ENCODE data around the gene COL4A4.

COL4A4 gene

DNA sequence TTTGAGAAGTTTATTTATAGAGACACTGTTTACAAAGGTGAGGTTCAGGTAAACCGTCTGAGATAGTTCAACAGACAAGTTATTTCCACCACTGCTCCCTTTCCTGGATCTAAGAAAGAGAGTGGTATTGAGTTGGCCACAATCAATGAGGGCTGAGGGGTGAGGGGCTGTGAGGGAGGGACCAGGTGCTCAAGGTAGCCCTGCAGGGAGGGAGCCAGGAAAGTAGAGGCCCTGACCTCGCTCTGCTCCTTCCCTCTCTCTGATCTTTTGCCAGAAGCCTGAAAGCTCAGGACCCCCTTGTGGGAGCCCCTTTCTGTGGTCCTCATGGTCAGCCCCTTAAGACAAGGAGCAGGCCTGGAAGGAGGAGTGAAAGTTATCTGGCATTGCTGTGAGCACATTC is 30.2 kb upstream of the COL4A4 start:
- TF ChIP-seq, protein P1, sequence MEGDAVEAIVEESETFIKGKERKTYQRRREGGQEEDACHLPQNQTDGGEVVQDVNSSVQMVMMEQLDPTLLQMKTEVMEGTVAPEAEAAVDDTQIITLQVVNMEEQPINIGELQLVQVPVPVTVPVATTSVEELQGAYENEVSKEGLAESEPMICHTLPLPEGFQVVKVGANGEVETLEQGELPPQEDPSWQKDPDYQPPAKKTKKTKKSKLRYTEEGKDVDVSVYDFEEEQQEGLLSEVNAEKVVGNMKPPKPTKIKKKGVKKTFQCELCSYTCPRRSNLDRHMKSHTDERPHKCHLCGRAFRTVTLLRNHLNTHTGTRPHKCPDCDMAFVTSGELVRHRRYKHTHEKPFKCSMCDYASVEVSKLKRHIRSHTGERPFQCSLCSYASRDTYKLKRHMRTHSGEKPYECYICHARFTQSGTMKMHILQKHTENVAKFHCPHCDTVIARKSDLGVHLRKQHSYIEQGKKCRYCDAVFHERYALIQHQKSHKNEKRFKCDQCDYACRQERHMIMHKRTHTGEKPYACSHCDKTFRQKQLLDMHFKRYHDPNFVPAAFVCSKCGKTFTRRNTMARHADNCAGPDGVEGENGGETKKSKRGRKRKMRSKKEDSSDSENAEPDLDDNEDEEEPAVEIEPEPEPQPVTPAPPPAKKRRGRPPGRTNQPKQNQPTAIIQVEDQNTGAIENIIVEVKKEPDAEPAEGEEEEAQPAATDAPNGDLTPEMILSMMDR (IDR thresholded peaks at IDR 0.05; ENCODE audit: low read depth, low read length): no peak
- no peak overlapping the region for H3K4me3 ChIP-seq (ENCODE audit: low read depth, low read length)

DNA sequence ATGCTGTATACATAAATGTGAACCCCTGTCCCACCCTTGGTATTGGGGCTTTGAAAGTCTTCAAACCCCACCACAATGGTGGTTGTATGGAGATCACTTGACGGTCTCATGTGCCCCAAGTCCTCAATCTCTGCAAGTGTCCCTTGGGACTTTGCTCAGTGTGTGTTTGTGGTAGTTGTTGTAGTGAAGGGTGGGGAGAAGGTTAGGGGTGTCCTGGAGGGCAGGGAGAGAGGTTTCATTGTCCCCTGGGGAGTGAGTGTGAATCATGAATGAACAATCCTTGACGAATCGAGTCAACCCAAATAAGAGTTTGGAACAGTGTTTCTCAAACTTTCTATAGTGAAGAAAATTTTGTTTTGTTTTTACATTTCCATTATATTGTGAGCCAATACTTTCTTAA is 28.5 kb upstream of the COL4A4 start:
- TF ChIP-seq, protein P1 (IDR thresholded peaks at IDR 0.05; ENCODE audit: low read depth, low read length): no peak
- no peak overlapping the region for H3K4me3 ChIP-seq (ENCODE audit: low read depth, low read length)

- TF ChIP-seq, protein P1 (IDR thresholded peaks at IDR 0.05; ENCODE audit: low read depth, low read length): no peak
- H3K4me3 ChIP-seq (ENCODE audit: low read depth, low read length): no peak overlapping the region
Measured at GRCh38 chr2:227191367-227191766, 27.4 kb upstream of the COL4A4 start.

DNA sequence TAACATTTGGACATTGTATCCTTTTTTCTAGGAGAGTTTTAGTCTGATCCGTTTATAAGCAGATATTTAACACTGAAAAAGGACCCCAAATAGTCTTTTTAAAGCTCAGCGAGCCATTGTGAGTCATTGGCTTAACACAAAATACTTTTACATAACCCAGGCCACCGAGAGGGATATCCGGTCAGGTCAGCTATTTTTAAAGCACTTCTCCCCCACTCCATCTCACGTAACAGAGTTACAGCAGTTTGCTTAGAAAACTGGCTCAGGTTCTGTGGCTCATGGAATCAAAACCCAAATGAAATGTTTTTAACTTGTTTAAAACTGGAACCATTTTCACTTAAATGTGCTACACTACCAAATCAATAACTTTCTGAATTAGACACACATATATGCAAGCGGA is 24.3 kb upstream of the COL4A4 start:
- TF ChIP-seq, protein P1 (IDR thresholded peaks at IDR 0.05; ENCODE audit: low read depth, low read length): no peak
- no peak overlapping the region for H3K4me3 ChIP-seq (ENCODE audit: low read depth, low read length)

DNA sequence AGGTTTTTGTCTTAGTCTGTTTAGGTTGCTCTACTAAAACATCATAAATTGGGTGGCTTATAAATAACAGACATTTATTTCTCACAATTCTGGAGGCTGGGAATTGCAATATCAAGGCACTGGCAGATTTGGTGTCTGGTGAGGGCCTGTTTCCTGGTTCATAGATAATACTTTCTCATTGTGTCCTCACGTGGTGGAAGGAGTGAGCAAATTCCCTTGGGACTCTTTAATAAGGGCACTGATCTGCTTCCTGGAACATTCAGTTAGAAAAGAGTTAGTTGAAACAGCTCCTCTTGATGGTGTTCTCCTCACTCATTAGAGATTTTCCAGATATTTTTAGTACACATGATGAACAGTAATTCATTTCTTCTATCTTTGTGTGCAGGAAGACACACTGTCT is 22.7 kb upstream of the COL4A4 start:
- TF ChIP-seq, protein P1 (IDR thresholded peaks at IDR 0.05; ENCODE audit: low read depth, low read length): no peak

DNA sequence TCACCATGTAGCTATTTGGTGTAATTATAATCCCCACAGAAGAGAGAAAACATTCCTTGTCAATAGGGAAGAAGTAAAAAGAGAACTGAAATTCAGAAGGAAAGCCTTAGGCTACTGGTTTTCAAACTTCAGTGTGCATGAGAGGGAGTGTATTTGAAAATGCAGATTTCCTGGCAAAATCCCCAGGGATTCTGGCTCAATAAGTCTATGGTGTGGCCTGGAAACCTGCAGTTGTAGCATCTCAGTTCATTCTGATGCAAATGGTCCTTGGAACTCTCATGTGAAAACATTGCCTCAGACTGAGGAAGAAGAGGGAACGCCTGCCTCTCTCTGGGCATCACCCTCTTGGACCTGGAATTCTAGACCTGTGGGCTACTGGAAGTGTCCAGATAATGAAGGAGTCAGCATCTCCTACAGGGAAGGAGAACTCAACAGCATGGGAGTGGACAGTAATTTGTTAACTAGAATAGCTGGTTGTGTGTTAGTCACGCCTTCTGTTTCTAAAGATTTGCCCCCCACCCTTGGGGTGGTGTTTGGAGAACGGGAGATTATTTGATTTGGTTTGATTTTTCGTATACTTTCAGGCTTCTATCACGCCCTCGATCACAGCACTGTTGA is 21.7 kb upstream of the COL4A4 start:
- TF ChIP-seq, protein P1 (IDR thresholded peaks at IDR 0.05; ENCODE audit: low read depth, low read length): no peak
- H3K4me3 ChIP-seq (ENCODE audit: low read depth, low read length): no peak overlapping the region

More for the DNA sequence above, 22.7 kb upstream of the COL4A4 start:
- H3K4me3 ChIP-seq (ENCODE audit: low read depth, low read length): no peak overlapping the region

DNA sequence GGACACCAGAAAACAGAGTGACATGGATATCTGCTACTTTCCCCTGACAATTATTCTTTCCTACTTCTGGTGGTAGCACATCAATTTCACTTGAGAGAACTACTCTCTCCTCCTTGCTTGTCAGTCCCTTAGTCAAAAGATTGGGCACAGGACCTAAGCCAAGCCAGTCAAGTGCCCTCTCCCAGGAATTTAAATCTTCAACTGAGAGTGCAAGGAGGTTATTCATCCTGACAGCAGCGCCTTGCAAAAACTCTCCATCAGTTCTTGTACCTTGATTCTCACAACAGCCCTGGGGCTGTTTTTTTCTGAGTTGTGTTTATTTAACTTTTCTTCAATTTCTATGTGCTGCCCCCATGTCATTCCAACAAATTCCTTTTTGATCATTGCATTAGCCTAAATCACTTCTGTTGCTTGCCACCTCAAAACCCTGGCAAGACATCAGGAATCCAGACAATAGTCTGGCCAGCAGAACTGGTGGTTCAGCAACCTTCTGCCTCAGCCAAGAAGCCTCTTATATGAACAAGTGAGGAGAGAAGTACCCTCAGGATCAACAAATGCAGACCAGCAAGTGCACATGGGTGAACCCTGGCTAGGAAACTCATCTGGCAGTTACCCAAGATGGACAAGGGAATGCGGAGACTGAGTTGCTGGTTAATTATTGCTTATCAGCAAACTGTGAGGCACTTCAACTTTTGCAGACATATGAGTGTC is 19.8 kb upstream of the COL4A4 start:
- H3K4me3 ChIP-seq (ENCODE audit: low read depth, low read length): no peak overlapping the region
- TF ChIP-seq, protein P1 (IDR thresholded peaks at IDR 0.05; ENCODE audit: low read depth, low read length): no peak

All from WI38 (cell line).